Upper lobe of left lung (tissue), 4 donors: ENCODE results near the gene MAP3K14.

Source experiments
- CTCF ChIP-seq, 6 experiments: fragments of 450-650 bp in 4 of 6; fragments of 200-600 bp in 2 of 6; sonication (generic) in 2 of 6; IDR thresholded peaks; one replicate each; pipeline ENCODE4 v1.5.1; 2016 to 2019; ENCODE audit warnings: antibody characterized with exemption in 6 of 6
- POLR2A ChIP-seq, 4 donors: fragments of 450-650 bp; IDR thresholded peaks; one replicate each; pipeline ENCODE4 v1.5.1; 2016 to 2017; ENCODE audit warnings: antibody characterized with exemption in 4 of 4, mild to moderate bottlenecking in 2 of 4
- POLR2AphosphoS5 ChIP-seq, 2 donors: sonication (generic); formaldehyde crosslinking; IDR thresholded peaks; one replicate each; pipeline ENCODE4 v1.5.1; 2017; ENCODE audit warnings: antibody characterized with exemption in 2 of 2

GRCh38 chr17:45361976-45362375 lies 45.2 kb upstream of the MAP3K14 start:
- TF ChIP-seq CTCF (IDR thresholded peaks at IDR 0.05) (no peak), POLR2AphosphoS5 (IDR thresholded peaks at IDR 0.05) (no peak), POLR2A (IDR thresholded peaks at IDR 0.05) (no peak)
